GM18868 (cell line): ENCODE measurements around the gene PTPRD.

Experiments used
- ATAC-seq: cut with Tn5 transposase; IDR thresholded peaks from one replicate; pipeline ENCODE4 v1.9.1; 2021; ENCODE audit warnings: mild to moderate bottlenecking, moderate library complexity; ENCODE audit not compliant: unreplicated experiment

The PTPRD gene

GRCh38 chr9:10208691-10209069 is 404.1 kb downstream of the PTPRD start:
- ATAC-seq = no peak

DNA sequence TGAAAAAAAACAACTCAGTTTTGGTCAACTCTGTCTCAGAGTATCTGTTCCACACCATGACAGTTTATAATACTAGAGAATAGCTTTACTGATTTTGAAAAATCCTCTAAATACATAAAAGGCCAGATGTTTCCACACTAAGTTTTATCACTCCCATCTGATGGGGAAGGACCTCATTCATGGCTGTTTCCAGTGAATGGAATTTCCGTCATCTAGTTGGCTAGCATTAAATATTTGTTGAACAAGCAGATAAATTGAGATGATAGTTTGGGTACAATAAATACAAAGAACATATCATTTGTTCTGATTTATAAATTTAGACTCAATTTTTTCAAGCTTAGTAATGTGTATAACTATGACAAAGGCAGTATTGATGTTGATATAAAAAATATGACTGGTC is 408.5 kb downstream of the PTPRD start:
- no peak for ATAC-seq

GRCh38 chr9:10173561-10173960 is 439.2 kb downstream of the PTPRD start:
- ATAC-seq = no peak

- ATAC-seq = no peak
Measured at GRCh38 chr9:10172476-10172875, 440.3 kb downstream of the PTPRD start.

DNA sequence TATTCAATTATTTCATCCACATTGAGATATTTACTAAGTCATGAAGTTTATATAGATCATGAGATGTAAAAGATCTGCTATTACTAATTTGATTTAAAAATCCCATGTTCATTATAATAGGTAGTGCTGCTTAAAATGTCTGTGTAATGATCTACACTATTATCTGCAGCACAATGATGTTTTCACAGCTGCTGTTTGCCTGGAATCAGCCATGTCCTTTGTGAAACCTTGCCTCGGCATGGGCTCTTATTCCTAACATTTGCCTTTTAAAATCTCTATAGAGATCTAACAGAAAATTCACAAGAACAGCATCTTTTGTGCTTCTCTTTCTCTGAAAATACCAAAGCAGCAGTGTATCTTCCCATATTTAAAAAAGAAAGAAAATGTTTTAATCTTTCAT is 444.6 kb downstream of the PTPRD start:
- ATAC-seq = no peak

DNA sequence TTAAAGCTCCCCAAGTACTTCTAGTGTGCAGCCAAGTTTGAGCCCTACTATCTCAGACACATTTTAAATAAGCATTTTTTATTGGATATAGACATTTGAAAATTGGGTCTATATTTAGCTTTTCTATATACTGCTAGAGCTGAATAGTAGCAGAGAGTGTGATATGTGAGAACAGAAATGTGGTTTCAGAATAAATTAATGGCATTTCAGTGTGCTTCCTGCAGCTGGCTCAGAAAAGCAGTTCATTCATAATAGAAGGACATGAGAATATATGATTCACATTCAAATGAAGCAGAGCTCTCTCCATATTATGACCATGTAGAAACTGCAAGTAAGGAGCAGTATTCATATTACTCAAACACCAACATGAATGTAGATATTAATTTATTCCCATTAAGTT is 464.0 kb downstream of the PTPRD start:
- no peak for ATAC-seq

GRCh38 chr9:10146517-10147331 is 466.1 kb downstream of the PTPRD start:
- no peak for ATAC-seq

- no peak for ATAC-seq
Measured at GRCh38 chr9:10144355-10144754, 468.4 kb downstream of the PTPRD start.

DNA sequence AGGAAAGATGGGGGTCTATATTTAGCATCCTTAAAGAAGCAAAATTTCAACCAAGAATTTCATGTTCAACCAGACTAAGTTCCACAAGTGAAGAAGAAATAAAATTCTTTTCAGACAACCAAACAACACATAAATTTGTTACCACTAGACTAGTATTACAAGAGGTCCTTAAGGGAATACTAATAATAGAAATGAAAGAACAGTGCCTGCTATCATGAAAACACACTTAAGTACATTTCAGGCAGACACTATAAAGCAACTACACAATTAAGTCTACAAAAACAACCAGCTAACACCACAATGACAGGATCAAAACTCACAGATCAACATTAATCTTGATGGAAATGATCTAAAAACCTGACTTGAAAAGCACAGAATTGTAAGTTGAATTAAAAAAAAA is 477.2 kb downstream of the PTPRD start:
- no peak for ATAC-seq

GRCh38 chr9:10134266-10134665 is 478.5 kb downstream of the PTPRD start:
- ATAC-seq = no peak

DNA sequence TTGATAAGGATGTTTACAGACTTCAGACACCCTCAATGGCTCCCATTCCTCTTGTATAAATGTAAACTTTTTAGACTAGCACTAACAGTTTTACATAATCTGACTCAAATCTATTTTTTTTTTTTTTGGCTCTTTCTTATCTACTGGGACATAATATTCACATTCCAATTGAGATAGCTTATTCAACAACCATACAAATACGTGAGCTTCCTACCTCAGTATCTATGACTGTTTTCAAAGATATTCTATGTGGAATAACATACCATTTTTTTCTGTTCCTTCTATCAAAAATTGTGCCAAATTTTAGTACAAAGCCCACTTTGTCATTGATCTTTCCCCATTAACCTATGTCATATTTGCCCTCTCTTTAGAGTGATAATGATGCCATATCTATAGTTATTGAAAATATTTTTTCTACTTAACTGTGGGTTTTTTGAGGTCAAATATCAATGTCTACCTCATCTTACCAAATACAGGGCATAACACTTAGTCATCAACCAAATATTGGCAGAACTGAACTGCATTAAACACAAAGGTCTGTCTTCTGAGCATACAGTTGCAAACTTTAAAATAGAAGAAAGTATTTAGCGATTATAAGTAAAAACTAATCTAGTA is 482.6 kb downstream of the PTPRD start:
- ATAC-seq = no peak

GRCh38 chr9:10127867-10128266 is 484.9 kb downstream of the PTPRD start:
- ATAC-seq = no peak

DNA sequence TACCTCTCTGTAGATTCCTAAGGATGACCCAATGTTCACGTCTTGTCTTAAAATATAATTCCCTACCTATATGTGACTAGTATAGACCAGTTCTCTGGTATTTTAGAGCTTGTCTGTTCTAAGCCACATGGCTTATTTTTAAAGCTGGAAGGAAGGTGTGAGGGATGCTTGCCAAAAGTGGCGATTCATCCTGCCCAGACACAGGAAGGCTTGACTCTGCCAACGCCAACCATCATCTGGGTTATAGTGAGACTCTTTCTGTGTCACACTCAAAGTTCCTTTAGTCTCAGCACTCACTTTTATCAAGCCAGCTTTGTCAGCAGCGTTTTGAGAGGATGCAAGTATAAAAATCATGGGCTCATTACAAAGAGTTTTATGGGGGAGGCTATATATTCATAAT is 500.0 kb downstream of the PTPRD start:
- no peak for ATAC-seq

- ATAC-seq = no peak
Measured at GRCh38 chr9:10112070-10112469, 500.7 kb downstream of the PTPRD start.

- ATAC-seq = no peak
Measured at GRCh38 chr9:10108815-10109214, 504.0 kb downstream of the PTPRD start.

DNA sequence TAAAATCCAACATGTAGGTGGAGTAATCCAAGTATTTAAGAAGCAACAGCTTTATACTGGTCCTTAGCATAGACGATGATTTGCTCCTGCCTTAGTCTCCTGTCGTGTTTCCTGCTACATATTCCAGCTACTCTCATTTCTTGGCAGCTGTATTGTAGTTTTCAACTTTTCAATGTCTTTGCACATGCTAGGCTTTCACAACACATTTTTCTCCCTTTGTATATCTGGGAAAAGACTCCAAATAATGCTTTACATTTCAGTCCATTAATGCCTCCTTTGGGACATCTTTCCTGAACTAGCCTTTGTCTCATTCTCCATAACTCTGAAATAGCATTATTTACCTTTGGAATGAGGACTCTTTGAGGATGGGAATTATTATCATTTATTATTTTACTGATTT is 508.0 kb downstream of the PTPRD start:
- no peak for ATAC-seq

DNA sequence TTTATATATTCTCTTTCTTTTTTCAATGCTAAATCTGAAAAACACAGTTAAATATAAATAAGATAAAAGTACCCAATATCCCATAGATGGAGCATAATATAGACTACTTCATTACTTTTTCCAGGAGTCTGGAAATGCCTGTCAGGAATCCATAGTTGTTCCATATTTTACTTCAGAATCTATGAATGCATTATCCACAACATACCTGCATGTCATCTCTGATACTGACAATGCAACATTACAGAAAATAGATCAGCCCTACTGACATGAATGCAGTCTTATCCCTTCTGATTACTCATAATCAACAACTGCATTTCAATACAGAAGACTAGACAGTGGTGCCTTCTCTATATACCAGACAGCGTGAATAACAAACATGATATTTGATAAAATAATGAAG is 517.6 kb downstream of the PTPRD start:
- ATAC-seq = no peak

DNA sequence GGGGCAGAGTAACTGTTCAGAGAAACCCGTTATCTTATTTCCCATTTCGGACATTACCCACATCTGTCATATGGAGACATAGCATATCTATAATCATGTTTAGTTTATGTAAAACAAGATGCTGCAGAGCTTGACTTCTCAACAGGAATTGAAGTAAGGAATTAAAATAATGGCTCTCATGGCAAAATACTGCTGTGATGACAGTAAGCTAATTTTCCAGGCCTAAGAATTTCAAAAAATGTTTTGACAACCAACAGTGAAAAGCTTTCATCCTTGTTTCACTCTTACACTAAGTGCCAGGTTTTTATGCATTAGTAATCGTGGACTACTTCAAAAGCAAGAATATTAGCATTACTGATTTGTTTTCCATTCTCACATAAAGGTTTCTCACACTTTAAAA is 518.2 kb downstream of the PTPRD start:
- no peak for ATAC-seq

GRCh38 chr9:10080012-10080411 is 532.8 kb downstream of the PTPRD start:
- no peak for ATAC-seq

- no peak for ATAC-seq
Measured at GRCh38 chr9:10079284-10079964, 533.4 kb downstream of the PTPRD start.

- ATAC-seq = no peak
Measured at GRCh38 chr9:10071579-10071978, 541.2 kb downstream of the PTPRD start.
